NOMO-1 treated with dmso at 0.1 percent for 144 hours (cell line): ENCODE measurements around the gene DPEP1.

Experiments
- DNase-seq: peaks from one replicate; lab custom pipeline; 2025; ENCODE audit not compliant: unreplicated experiment; lab: John Stamatoyannopoulos, UW

DPEP1 gene

DNA sequence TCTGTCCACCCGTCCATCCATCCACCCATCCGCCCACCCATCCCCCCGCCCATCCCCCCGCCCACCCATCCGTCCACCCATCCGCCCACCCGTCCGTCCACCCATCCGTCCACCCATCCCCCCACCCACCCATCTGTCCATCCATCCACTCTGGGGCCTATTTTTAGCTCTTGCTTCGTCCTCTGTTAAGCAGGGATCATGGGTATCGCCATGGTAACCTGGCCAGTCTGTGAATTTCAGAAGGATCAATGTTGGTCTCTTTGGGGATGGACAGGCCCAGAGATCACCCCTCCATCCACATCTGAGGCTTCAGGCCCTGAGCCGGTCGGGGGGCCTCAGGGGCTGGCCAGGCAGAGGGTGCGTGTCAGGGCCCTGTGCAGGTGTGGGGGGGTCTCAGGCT, 15.2 kb upstream of the DPEP1 start:
- no peak for DNase-seq

DNA sequence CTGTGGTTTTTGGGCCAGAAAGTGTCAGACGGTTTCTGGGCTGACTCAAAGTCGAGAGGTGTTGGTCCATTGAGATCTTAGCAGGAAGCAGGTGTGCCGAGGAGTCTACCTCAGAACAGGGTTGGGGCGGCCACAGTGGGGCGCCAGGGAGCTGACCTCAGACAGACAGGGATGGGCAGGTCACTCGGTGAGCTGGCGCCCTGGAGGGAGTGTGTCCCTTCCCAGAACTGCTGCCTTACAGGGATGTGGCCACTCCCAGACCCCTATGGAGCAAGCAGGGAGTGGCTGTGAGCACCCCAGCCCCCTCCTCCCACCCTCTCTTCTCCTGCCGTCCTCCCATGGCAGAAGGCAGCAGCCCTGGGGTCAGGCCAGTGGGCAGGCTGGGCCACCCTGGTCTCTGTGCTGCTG, 14.0 kb upstream of the DPEP1 start:
- no peak for DNase-seq

DNA sequence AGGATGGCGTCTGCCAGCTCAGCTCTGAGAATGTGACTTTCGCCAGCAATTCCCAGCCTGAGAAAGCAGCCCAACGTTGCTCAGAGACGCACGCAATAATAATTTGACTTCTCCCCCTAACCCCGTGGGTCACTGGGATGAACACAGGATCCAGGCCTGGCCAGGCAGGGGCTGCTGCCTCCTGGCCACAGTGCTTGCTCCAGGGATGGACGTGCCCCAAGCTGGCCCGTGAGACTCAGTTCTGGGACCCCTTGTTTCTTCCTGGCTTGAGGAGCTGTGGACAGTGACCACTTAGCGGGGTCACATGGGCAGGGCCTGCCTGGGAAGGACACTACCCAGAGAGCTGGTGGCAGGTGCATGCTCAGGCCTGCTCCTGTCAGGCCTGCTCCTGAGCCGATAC, 13.5 kb upstream of the DPEP1 start:
- DNase-seq, result no peak

DNA sequence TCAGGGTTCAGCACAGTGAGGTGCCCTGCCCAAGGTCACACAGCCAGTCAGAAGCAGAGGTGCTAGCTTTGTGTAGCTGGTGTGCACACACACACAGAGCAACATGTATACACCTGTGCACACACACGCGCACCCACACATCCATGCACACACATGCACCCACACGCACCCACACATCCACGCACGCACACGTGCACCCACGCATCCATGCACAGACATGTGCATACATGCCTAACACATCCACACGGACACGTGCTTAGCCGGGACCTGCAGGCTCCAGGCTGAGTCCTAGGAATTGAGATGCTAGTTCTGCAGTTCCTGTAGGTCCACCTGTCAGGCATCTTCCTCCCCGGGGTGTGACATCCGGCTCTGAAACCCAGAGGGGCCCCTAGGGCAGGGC, 13.0 kb upstream of the DPEP1 start:
- no peak for DNase-seq

DNA sequence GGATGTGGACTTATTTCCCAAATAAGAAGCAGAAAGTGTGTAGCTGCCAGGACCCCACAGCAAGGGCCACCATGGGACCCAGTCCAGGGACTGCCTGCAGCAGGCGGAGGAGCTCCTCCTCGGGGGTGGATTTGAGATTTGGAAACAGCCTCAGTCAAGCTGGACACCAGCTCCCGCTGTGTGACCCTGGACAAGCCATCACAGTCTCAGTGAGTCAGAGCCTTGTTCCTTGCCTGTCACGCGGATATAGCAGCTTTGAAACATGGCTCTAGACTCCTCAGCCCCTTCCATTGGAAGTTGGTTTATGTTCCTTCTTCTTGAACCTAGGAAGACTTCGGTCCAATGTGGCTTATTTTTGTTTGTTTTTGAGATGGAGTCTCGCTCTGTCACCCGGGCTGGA, 12.5 kb upstream of the DPEP1 start:
- DNase-seq, result no peak

DNA sequence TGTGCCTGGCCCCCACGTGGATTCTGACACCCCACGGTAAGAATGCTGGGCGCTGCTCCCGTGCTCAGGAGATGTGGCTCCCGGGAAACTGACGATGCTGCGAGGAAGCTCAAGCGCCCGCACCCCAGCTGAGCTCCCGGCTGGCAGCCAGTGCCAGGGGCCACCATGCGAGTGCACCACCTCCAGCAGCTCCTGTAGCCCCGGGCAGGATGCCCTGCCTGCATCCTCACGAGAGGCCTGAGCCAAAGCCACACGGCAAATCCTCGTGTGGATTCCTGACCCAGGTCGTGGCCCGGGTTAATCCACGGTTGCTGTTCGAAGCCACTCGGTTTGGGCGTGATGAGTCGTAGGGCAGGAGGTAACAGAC, 11.6 kb upstream of the DPEP1 start:
- no peak for DNase-seq

DNA sequence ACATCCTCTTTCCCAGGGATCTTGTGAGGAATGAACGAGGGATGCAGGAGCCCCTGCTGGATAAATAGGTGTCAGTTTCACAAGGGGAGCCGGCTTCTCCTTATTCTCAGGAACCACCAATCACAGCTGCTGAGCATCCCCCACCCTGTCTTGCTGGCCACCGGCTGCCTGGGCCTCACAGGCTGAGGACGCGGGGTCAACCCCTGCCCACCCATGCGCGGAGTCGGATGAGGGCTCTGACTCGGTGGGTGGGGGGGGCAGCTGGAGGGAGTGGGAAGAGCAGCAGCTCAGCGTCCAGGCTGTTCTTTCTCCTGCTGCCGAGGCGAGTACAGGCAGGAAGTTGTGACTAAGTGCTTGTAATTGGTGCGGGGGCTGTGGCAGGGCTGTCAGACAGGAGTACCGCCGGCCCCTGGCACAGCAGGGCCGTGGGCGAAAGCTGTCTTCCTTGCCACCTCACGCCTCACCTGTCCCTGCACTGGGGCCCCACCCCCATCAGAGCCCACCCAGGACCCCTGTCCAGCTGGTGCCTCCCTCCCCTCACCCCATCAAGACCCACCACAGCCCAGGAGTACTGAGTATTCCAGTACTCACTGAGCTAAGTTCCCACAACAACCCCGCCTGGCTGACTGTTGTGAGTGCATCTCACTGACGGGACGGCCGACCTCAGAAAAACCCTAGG, 11.0 kb upstream of the DPEP1 start:
- peak; percentile 36 for DNase-seq

DNA sequence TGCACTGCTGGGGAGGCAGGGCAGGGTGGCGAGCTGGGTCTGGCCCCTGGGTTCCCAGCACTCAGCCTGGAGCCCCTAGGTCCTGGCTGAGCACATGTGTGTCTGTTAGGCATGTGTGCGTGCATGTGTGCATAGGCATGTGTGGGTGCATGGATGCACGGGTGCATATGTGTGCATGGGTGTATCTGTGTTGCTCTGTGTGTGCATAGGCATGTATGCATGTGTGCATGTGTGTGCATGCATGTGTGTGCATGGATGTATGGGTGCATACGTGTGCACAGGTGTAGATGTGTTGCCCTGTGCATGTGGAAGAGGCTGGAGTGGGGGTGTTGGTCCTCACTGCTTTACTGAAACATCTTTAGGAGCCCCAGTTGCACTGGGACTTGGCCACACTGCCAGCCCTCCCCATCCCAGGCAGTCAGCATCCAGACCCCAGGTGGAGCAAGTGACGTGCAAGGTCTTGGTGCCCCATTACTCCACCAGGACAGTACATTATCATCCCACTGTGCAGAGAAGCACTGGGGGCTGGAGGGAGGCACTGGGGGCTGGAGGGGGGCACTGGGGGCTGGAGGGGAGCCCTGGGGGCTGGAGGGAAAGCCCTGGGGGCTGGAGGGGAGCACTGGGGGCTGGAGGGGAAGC, 10.4 kb upstream of the DPEP1 start:
- no peak for DNase-seq

DNA sequence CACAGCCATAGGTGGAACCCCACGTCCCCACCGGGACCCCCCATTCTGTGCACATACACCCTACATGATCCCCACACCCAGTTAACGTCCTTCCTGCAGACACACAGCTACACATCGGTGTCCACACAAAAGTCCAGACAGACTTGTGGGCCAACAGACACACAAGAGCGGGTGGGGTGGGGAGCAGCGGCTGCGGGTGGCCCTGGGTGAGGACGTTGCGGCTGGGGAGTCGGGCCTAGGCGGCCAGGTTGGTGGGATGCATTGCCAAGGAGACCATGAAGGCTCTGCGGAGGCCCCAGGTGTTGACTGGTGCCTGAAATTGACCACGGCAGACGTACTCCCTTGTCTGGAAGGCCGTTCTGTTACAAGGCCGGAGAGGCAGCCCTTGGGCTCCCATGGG, 8.7 kb upstream of the DPEP1 start:
- no peak for DNase-seq

DNA sequence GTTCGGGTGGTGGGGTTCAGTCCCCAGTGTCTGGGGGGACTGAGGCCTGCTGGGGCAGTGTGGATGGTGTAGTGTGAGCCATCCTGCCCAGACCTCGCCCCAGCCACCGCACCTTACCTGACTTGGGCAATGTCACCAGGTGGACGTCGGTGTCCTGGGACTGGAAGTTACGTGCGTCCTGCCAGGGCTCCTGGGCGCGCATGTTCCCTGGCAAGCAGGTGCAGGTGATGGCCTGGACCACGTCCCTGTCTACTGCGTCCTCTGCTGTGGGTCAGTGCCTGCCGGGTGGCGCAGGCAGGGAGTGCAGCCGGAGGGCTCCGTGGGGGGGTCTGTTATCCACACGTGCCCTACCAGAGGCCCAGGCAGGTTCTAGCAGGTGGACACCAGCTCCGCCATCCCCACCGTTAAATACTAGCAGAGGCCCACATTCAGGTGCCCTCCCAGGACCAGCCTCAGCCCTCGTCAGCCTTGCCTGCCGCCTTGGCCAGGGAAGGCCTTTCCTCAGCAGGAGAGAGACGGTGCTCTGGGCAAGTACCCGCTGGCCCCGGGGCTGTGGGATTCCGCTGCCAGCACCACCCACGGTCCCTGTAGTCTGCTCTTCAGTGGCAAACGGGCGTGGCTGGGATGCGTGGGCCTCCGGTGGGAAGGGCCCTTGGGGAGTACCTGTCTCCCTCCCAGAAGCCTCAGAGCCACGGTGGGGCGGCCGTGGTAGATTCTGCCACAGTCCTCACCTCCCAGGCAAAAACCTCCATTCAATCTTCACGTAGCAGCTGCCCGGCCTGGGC, 8.1 kb upstream of the DPEP1 start:
- DNase-seq, result no peak

DNA sequence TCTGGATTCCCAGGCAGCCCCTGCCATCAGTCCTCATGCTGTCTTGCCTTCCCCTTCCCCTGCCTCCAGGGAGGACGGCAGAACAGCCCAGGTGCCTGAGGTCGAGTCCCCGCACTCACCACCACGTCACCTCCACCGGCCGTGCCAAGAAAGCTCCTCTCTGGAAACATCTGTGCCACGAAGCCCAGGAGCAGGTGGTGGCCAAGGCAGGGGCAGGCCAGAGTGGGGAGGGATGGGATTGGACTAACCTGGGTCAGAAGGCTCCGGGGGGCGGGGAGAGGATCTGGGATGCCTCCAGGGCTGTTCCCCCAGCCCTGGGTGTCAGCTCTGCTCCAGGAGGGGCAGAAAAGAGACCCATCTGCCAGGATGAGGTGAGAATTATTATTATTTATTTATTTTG, 7.4 kb upstream of the DPEP1 start:
- no peak for DNase-seq

DNA sequence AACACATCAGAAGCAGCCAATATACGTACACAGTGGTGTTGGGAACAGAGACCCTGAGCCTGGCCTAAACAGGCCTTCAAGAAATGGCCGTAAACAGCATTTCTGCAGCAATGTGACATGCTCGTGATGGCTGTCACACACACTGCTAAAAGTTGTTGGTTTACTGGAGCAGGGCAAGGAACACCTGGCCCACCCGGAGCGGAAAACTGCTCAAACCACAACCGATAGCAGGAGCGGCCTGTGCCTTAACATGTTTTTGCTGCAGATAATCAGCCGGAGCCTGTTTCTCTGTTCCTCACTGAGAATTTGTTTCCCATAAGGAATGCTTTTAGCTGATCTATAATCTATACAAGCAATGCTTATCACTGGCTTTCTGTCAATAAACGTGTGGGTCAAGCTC, 6.0 kb upstream of the DPEP1 start:
- DNase-seq, result no peak

DNA sequence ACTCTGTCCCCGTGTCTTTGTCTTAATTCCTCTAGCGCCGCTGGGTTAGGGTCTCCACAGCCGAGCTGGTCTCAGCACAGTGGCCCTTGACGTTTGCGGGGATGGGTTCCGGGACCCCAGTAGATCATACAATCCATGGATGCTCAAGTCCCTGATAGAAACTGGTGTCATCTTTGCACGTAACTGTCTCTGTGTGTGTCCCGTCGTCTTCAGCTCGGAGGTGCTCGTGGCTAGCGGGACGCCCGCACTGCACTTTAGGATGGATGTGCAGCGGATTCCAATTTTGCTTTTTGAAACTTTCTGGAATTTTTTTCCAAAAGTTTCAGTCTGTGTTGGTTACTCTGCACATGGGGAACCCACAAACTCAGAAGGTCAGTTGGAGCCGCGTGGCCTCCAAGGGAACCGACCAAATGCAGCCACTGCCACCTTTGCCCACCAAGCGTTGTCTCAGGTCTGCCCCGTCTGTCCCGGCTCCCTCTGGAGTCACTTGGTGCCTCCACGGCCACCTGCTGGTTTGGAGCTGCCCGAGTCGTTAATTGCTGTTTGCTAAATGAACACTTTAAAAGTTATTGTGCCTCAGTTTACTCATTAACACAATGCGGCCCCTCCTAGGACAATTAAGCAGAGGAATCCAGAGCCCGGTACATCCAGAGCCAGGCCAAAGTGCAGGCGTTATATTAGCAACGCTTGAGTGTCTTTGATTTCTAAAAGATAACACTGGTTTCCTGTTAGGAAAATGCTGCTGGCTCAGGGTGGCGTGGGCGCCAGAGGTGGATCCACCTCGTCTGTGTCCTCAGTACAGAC, 5.3 kb upstream of the DPEP1 start:
- DNase-seq, result no peak

DNA sequence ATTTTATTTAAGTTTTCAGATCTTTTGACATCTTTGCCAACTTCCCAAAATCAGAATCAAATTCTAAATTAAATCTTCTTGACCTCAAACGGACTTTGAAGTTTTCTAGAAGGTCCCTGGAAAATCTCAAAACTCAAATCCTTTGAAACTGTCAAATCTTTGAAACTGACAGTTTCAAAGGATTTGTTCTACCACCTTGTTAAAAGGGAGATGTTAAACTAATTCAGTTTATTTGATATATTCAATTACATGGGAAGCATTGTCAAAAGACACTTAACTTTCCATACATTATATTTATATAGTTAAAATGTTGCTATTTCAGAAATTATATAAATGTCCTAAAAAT, 3.4 kb upstream of the DPEP1 start:
- no peak for DNase-seq

DNA sequence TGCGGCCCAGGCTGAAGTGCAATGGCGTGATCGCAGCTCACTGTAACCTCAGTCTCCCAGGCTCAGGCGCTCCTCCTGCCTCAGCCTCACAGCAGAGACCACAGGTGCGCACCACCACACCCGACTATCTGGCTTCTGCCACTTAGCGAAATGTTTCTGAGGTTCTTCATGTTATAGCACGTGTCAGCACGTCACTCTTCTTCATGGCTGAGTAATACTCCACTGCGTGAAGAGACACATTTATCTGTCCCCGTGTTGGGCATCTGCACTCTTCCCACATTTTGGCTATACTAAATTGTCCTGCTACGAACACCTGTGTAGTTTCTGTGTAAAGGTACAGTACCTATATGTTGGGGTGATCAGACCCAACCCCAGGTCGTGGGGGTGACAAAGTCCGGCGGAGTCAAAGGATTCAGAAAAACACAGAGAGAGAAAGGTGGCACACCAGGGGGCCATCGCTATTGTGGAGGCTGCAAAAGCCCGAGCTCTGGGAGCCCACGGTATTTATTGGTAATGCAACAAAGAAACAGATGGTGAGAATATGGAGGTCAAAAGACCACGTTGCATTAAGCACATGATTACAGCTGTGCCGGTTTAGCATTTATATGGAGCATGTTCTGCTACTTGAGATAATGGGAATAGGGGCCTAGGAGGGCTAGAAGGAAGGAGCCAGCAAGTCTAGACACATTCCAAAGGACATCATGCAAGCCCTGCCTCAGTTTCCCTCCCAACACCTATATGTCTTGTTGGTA, 851 bp upstream of the DPEP1 start:
- DNase-seq, result no peak

DNA sequence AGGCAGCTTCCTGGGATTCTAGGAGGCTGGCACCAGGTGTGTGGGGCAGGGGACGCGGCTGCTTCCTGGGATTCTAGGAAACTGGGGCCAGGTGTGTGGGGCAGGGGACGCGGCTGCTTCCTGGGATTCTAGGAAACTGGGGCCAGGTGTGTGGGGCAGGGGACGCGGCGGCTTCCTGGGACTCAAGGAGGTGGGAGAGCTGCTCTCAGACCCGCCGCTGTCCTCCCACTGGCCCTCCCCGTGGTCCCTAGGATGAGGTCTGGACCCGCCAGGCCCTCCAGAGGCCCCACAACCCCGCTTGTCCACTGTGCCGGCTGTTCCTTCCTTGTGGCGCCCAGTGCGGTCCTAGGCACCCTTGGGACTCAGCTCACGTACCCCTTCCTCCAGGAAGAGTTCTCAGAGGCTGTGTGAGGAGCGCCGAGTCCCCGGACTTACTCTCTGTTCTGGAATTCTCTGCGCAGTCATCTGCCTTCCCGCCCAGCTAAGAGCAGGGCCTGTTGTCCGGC, 565 bp downstream of the DPEP1 start:
- DNase-seq, result no peak

DNA sequence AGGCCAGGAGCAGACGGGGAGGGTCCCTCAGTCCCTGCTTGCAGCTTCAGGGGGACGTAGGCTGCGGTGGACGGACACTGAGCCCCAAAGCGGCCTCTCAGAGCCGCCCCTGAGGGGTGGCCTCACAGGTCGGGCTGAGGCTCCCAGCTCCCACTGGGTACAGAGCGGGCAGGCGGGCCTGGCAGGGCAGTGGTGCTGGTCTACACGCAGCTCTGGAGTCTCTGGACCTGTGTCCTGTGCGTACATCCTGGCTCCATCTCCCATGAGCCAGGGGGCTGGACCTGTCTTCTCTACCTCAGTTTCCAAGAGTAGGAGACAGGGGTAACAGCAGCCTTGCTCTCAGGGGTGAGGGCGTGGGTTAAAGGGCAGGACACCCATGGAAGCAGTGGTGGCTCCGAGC, 1.7 kb downstream of the DPEP1 start:
- DNase-seq, result no peak

DNA sequence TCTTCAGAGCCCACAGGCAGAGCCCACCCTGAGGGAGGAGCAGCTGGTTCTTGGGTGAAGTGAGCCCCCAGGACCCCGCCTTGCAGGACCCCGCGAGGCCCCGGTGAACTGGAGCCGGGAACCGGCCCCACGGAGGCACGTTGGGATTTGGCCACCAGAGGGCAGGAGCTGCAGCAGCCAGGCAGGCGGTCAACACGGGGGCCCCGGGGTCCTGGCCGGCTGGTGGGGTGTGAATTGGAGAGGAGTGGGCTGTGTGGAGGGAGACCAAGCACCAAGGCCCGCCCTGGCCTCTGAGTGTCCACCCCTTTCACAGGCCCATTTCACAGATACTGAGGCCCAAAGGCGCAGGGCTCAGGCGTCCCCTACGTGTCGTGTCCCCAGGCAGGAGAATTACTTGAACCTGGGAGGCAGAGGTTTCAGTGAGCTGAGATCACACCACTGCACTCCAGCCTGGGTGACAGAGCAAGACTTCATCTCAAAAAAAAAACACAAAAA, 2.2 kb downstream of the DPEP1 start:
- no peak for DNase-seq

DNA sequence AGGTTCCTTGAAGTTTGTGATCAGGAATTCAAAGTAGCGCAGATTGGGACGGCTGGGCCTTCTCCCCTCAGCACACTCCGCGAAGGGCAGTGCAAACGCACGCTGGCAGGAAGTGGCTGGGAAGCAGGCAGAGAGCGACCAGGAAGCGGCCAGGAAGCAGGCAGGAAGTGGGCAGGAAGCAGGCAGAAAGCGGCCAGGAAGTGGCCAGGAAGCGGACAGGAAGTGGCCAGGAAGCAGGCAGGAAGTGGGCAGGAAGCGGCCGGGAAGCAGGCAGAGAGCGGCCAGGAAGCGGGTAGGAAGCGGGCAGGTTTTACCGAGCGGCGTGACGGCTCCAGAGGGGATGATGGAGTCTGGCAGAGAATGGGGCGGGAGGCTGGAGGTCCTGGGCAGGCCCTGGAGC, 3.2 kb downstream of the DPEP1 start:
- DNase-seq, result no peak

DNA sequence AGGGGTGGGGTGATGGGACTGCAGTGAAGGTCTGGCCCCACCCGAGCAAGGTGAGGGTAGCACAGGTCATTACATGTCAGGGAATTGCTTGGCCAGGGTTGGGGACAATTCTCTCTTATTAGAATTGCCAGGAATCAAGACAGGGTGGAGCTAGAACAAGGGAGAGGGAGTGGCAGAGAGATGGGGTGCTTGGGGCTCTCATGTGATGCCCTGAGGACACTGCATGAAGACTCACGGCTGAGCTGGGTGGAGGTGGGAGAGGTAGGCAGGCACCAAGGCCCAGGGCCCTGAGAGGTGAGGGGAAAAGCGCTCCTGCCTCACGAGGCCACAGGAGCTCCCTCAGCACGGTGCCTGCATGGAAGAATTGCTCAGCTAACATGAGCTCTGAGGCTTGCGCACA, 3.6 kb downstream of the DPEP1 start:
- no peak for DNase-seq
